NK-92 (cell line): ENCODE data around the gene CHST11.

Experiments used
- DNase-seq: peaks from one replicate; lab custom pipeline; 2025; ENCODE audit not compliant: unreplicated experiment; lab: John Stamatoyannopoulos, UW

CHST11 gene

DNA sequence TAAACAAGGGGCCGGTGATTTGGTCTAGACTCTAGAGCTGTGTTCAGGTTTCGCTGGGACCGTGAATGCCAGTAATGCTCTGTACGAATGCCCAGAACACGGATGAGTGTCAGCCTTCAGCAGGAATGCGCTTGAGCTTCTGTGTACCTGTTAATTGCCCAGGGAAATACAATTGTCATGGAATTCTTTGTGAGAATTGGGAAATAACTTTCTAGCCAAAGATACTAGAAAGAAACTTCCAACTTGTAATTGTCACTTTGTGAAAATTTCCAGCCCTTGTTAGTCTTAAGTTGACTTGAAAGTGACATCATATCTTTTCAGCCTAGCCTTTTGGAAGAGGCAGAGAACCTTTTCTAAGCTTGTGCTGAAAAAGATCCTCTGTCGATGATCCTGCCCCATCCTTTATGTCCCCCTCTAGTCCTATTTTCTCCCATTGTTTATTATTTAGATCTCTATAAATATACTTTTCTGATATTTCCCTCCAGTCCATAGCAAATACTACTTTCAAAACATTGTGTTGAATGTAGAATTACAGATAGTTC, 2.7 kb downstream of the CHST11 start:
- DNase-seq: no peak

GRCh38 chr12:104460041-104460719, 3.4 kb downstream of the CHST11 start:
- no peak for DNase-seq

GRCh38 chr12:104460973-104461698, 4.4 kb downstream of the CHST11 start:
- DNase-seq: no peak

- no peak for DNase-seq
Measured at GRCh38 chr12:104462325-104462724, 5.6 kb downstream of the CHST11 start.

GRCh38 chr12:104462931-104463339, 6.2 kb downstream of the CHST11 start:
- no peak for DNase-seq

DNA sequence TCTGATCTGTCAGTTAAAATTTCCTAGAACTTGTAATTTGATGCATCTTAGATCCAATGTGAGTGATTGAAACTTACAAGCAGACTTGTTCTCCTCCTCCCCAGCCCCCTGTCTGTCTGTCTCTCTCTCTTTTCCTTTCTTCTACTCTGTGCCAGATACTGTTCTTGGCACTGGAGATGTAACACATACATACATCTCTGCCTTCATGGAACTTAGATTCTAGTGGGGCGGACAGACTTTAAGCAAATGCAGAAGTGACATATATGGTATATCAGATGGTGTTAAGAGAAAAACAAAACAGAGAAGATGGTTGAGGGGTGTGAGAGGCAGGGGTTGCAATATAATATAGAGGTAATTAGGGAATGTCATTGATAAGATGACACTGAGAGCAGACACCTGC, 6.6 kb downstream of the CHST11 start:
- no peak for DNase-seq

DNA sequence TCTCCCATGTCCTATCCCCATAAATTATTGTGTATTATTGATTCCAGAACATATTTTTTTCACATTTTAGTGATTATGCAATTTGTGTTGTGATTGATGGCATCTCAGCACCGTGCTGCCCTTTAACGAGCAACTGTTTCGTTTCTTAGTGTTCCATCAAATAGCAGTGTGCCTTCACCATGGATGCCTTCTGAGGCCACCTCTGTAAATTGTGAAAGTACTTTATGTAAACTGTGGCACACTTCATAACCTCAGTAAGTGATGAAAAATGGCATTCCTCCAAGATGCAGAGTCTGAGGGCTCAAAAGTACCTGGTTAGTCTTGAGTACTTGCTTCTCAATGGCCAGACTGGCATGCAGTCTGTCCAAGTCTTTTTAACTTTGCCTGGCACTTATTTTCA, 8.2 kb downstream of the CHST11 start:
- DNase-seq: no peak

DNA sequence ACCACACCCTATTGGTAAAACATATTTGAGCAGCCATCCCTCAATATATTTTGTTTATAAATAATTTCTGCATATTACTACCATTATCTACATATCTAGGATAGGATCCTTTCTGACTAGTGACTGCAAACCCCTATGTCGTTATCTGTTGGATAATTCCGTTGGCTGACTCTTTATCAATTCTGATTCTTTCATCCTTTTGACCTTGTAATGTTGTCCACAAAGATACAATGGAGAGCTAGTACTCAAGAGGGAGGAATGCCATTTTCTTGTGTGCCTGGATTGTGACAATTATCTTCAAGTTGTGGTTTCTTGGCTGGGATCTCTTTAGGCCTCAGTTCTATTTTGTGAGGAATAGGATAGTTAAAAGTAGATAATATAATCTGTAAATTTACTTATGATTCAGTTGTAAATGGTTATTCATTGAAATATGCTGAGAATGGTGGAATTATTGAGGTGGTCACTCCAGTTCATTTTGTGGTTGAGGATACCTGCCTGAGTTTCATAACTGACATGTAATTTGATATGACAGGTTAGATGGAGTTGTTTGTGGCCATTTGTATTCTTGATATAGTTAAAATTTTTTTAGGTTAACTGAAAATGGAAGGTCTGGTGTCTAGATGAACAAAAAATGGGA, 10.1 kb downstream of the CHST11 start:
- DNase-seq: no peak

DNA sequence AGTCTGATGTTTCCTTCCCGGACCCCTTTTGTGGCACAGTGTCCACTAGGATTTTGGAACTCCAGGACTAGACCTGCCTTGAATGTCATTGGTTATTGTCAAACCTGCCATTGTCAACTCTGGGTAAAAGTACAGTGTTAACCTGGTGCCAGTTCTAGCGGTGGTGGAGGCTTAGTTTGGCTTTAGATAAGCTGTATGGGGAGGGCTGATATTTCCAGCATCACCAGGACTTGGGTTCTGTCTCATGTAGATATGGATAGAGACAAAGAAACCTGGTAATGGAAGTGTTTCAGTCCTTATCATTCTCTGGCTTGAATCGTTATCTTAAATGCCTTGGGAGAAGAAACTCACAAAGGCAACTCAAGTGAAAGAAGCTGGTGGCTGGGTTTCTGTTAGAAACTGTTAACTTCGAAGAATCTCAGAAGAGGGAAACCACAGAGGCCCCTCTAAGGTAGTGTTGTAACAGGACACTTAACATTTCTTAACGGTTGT, 10.6 kb downstream of the CHST11 start:
- no peak for DNase-seq

GRCh38 chr12:104468371-104468770, 11.6 kb downstream of the CHST11 start:
- DNase-seq: no peak

DNA sequence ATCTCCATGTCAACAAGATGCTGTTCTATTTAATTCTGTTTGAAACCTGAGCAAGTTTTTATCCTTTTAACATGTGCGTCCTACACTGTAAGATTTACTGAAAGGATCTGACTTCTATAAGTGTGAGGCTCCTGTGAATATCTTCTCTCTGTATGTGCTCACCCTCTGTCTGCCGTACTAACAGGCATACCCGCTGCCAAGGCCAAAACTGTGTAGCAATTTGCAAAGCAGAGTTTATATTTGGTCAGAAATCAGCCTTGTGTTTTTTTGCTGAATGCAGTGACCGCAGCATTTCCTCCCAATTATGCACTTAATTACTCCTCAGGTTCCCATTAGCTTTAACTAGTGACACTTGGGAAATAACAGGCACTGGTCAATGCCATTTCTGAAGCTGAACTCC, 12.3 kb downstream of the CHST11 start:
- no peak for DNase-seq

GRCh38 chr12:104469523-104469922, 12.8 kb downstream of the CHST11 start:
- no peak for DNase-seq

DNA sequence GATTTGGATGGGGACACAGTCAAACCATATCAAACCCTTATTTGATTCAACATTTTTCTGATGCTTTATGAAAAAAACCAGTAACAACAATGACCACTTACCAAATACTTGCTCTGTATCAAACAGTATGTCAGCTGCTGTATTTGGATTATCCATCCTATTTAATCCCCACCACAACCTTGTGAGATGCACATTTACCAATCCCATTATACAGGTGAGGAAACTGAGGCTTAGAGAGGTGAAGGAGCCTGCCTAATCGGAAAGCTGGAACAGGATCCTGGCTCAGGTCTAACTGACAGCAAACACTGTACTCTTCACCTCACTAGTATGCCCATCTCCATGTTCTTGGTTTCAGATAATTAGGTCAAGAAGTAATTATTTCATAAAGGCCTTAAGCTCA, 13.8 kb downstream of the CHST11 start:
- no peak for DNase-seq

DNA sequence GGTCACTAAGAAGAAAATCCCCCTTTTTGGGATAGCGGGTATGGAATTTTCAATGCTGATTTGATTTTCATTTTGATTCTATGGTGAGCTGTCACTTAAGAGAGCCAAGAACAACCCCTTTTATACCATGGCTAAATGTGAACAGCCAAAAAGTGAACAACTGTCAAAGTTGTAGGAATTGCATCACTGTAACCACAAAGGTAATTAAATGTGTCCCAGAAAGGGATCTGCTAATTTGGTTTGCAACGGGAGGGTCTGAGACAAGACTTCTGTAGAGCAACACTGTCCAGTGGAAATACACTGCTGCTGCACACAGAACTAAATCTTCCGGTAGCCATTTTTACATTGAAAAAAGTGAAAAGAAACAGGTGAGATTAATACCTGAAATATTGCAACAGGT, 14.6 kb downstream of the CHST11 start:
- no peak for DNase-seq

GRCh38 chr12:104472748-104473147, 16.0 kb downstream of the CHST11 start:
- no peak for DNase-seq

DNA sequence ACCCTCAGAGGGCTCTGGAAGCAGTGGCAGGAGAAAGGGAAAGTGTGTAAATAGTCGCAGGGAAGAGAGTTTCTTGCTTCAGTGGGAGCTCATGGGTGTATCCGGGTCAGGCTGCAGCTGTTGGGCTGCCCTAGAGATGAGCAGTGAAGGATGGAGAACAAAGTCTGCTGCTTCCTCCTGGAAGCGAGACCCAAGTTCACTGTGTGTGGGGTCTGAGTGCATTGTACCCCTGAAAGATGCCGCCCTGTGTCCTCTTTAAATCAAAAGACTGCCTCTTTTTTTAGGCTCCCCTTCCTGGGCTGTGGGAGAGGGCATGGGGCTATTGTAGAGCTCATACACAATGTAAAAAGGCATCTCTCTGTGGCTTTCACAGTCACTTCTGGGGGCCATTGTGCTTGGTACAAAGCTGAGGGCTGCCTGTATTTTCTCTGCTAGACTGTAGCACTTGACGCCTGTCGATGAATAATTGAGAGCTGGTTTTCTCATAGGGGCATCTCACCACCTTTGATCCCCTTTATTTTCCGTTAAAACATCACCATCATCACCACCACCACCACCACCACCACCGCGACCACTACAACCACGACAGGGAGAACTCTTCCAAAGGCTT, 16.7 kb downstream of the CHST11 start:
- DNase-seq: no peak

DNA sequence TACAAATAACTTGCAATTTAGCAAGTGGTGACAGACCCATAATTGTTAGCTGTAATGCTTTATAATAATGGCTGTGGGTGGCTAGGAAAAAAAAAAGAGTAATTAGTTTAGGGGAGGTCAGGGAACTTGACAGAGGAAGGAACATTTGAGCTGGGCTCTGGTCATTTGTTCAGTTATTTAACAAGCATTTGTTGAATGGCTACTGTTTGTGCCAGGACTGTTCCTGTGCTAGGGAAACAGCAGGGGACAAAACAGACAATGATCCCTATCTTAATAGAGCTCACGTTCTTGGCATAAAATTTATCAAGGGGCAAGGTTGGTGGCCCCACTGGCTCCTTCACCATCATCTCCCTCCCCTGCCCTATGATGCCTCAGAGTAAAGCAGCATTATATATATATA, 18.5 kb downstream of the CHST11 start:
- no peak for DNase-seq

DNA sequence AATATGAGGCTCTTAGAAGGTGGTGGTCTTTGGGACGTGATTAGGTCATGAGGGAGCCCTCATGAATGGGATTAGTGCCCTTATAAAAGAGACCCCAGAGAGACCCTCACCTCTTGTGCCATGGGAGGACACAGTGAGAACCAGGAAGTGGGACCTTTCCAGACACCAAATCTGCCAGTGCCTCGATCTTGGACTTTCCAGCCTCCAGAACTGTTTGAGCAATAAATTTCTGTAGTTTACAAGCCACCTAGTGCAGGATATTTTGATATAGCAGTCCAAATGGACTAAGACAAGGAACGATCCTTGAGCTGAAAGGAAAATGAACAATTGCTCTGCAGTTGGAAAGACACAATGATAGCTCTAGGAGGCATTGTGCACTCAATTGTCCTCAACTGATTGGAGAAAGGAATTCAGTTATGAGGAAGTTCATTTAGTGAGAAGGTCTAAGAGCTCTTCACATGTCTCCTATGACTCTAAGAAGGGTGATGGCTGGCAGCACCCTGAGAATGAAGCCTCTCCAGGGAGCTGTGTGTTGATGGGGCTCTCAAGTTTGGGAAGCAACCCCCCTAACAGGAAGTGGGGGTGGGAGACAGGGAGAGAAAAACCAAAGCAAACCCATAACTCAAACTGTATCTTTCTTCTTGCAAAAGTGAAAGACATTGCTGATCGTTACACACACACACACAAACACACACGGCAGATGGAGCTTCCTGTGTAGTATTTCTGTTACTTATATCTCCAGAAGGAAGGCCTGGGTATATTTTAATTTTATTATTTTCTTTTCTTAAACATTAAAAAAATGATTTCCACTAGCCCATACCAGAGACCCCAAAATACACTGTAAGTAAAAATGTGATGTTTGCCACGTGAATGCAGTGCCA, 21.0 kb downstream of the CHST11 start:
- no peak for DNase-seq

- DNase-seq: no peak
Measured at GRCh38 chr12:104478396-104479122, 21.8 kb downstream of the CHST11 start.

- no peak for DNase-seq
Measured at GRCh38 chr12:104479123-104479662, 22.4 kb downstream of the CHST11 start.
